Endothelial cell of umbilical vein (primary cell): ENCODE data around the gene GRIK3. TPM values are rescaled to one million over a fixed set of nuclear protein-coding genes. Genes with fewer than 3 reads are reported as not detected.

Source experiments
- BruUV-seq: library from RNA; stranded (reverse); fragments of 400-500 nt; replicated peaks from 2 replicates; lab custom pipeline; 2021; lab: Mats Ljungman, UMichigan
- CTCF ChIA-PET: fragments of 300-600, 350-600 bp; sonication (Branson Sonifier 250); formaldehyde crosslinking; loops from one replicate; lab custom pipeline; 2021; ENCODE audit warnings: antibody characterized with exemption, inconsistent platforms; lab: Charles Lee
- POLR2A ChIA-PET: fragments of 300-600, 350-600 bp; sonication (Branson Sonifier 250); formaldehyde crosslinking; loops from one replicate; lab custom pipeline; 2021; ENCODE audit warnings: antibody characterized with exemption, inconsistent platforms; lab: Charles Lee
- DNase-seq: peaks from one replicate; pipeline ENCODE4 v3.0.0-alpha.2; 2011; ENCODE audit warnings: low read depth, low spot score
- FAIRE-seq: peaks from 2 replicates; lab custom pipeline; 2011; peaks lifted over from hg19 to GRCh38; lab: Jason Lieb, UNC
- H2AFZ ChIP-seq: 2 replicates; pipeline ENCODE4 v1.6.0; 2012; ENCODE audit warnings: low read depth, low read length, control low read depth, inconsistent platforms
- H3K27ac ChIP-seq: 2 replicates; pipeline ENCODE4 v1.5.1; 2011; ENCODE audit warnings: low read depth, mild to moderate bottlenecking, control low read depth, low read length, moderate library complexity; ENCODE audit not compliant: insufficient read depth
- H3K27me3 ChIP-seq, 2 experiments: 2 replicates each; pipeline versions ENCODE4 v1.6.0 to v1.6.1; 2011; ENCODE audit warnings: low read length in 2 of 2, mixed read lengths in 1 of 2; ENCODE audit not compliant: control insufficient read depth in 2 of 2, insufficient read depth in 2 of 2
- H3K36me3 ChIP-seq, 2 experiments: 2 replicates in 1 of 2; 3 replicates in 1 of 2; pipeline ENCODE4 v1.5.1; 2011; ENCODE audit warnings: low read length in 2 of 2, mild to moderate bottlenecking in 1 of 2, moderate library complexity in 1 of 2; ENCODE audit not compliant: control insufficient read depth in 2 of 2, insufficient read depth in 2 of 2; ENCODE audit errors: extremely low read depth in 1 of 2
- H3K4me1 ChIP-seq: 3 replicates; pipeline ENCODE4 v1.5.1; 2011; ENCODE audit warnings: mild to moderate bottlenecking, low read length; ENCODE audit not compliant: control insufficient read depth, insufficient read depth; ENCODE audit errors: extremely low read depth
- H3K4me2 ChIP-seq: 2 replicates; pipeline ENCODE4 v1.6.1; 2011; ENCODE audit warnings: low read length, control low read depth, mixed read lengths; ENCODE audit not compliant: insufficient read depth
- H3K4me3 ChIP-seq, 3 experiments: fragments of 200-600 bp in 1 of 3; sonication (generic), shearing (Covaris generic) in 1 of 3; replicated peaks in 1 of 3; 2 replicates each; pipeline ENCODE4 v1.5.1; 2011 to 2016; ENCODE audit warnings: control low read depth in 3 of 3, low read length in 3 of 3, mild to moderate bottlenecking in 2 of 3, inconsistent platforms in 1 of 3, low read depth in 1 of 3, moderate library complexity in 1 of 3; ENCODE audit not compliant: insufficient read depth in 1 of 3
- H3K79me2 ChIP-seq: 2 replicates; pipeline ENCODE4 v1.6.0; 2012; ENCODE audit warnings: low read length, inconsistent platforms; ENCODE audit not compliant: control insufficient read depth, insufficient read depth
- H3K9ac ChIP-seq: replicated peaks from 2 replicates; pipeline ENCODE3; 2011; ENCODE audit warnings: low read length, control low read depth; ENCODE audit not compliant: insufficient read depth; ENCODE audit errors: extremely low read depth
- H3K9me1 ChIP-seq: replicated peaks from 3 replicates; pipeline ENCODE4 v1.6.0; 2011; ENCODE audit warnings: mild to moderate bottlenecking, low read length; ENCODE audit not compliant: control insufficient read depth, insufficient read depth; ENCODE audit errors: extremely low read depth
- H3K9me3 ChIP-seq: replicated peaks from 2 replicates; pipeline ENCODE4 v1.5.1; 2012; ENCODE audit warnings: low read length, inconsistent platforms; ENCODE audit not compliant: control insufficient read depth, insufficient read depth
- H4K20me1 ChIP-seq: replicated peaks from 2 replicates; pipeline ENCODE3; 2011; ENCODE audit warnings: mild to moderate bottlenecking, low read length; ENCODE audit not compliant: control insufficient read depth, insufficient read depth; ENCODE audit errors: extremely low read depth
- EZH2 ChIP-seq: IDR thresholded peaks from 2 replicates; pipeline ENCODE4 v1.6.1; 2012; ENCODE audit warnings: borderline replicate concordance, low read depth, mild to moderate bottlenecking, moderate library complexity, low read length, inconsistent platforms; ENCODE audit not compliant: severe bottlenecking
- FOS ChIP-seq: IDR thresholded peaks from 2 replicates; pipeline ENCODE4 v1.6.1; 2011; ENCODE audit warnings: mild to moderate bottlenecking, low read length, moderate library complexity, borderline replicate concordance; ENCODE audit not compliant: insufficient read depth
- GATA2 ChIP-seq: IDR thresholded peaks from 2 replicates; pipeline ENCODE4 v1.7.0; 2011; ENCODE audit warnings: low read depth, mild to moderate bottlenecking, moderate library complexity, mixed read lengths, low read length; ENCODE audit not compliant: insufficient read length, insufficient read depth
- JUN ChIP-seq: IDR thresholded peaks from 2 replicates; pipeline ENCODE4 v1.6.1; 2011; ENCODE audit warnings: borderline replicate concordance, low read depth; ENCODE audit not compliant: insufficient read length, insufficient read depth
- MYC ChIP-seq: IDR thresholded peaks from one replicate; pipeline ENCODE4 v1.6.1; 2011; ENCODE audit warnings: mild to moderate bottlenecking, low read depth, low read length
- POLR2A ChIP-seq: IDR thresholded peaks from 2 replicates; pipeline ENCODE4 v1.6.1; 2012; ENCODE audit warnings: low read depth, mild to moderate bottlenecking, control low read depth, low read length
- POLR2AphosphoS5 ChIP-seq: IDR thresholded peaks from 2 replicates; pipeline ENCODE4 v1.6.1; 2012; ENCODE audit warnings: low read depth, mild to moderate bottlenecking, control low read depth, low read length, moderate library complexity; ENCODE audit not compliant: insufficient read depth
- dilution Hi-C: fragments of 300-500 bp; cut with MboI; formaldehyde crosslinking; loops from one replicate; pipeline ENCODE4 v1.15.0; 2019; ENCODE audit warnings: low sequenced_read_pairs; ENCODE audit not compliant: extremely low pct_ligation_motif_present
- intact Hi-C: fragments of 100-400 bp; cut with micrococcal nuclease; formaldehyde crosslinking; loops from one replicate; pipeline ENCODE4 v1.10.0; 2022
- polyA plus RNA-seq, 4 experiments: library from polyadenylated mRNA; depleted of rRNA in 3 of 4; stranded (reverse) in 3 of 4; unstranded in 1 of 4; fragments of >200 nt; gene quantifications; 2 replicates each; pipeline versions ENCODE4 v1.2.1 to v1.2.3, GENCODE V29; 2011 to 2012; ENCODE audit warnings: missing spikeins in 1 of 4
- total RNA-seq: library from RNA; stranded (reverse); gene quantifications from 2 replicates; pipeline ENCODE4 v1.2.3, GENCODE V29; 2021
- TF ChIP-seq, protein P1 (sequence below): IDR thresholded peaks from 2 replicates; pipeline ENCODE4 v1.6.1; 2011; ENCODE audit not compliant: insufficient read depth, insufficient read length
- TF ChIP-seq, protein P2 (sequence below), 2 donors: IDR thresholded peaks; 1 replicate in 1 of 2; 2 replicates in 1 of 2; pipeline ENCODE4 v1.5.1; 2011; ENCODE audit warnings: low read length in 2 of 2, mild to moderate bottlenecking in 2 of 2, moderate library complexity in 2 of 2, control low read depth in 1 of 2, inconsistent platforms in 1 of 2, low read depth in 1 of 2; ENCODE audit not compliant: insufficient read depth in 1 of 2; ENCODE audit errors: extremely low read depth in 1 of 2

The GRIK3 gene
- total and polyA plus RNA-seq, 2 donors (not counting 3 experiments of a cell fraction or from before 2014, with no cell fraction given): not detected

DNA sequence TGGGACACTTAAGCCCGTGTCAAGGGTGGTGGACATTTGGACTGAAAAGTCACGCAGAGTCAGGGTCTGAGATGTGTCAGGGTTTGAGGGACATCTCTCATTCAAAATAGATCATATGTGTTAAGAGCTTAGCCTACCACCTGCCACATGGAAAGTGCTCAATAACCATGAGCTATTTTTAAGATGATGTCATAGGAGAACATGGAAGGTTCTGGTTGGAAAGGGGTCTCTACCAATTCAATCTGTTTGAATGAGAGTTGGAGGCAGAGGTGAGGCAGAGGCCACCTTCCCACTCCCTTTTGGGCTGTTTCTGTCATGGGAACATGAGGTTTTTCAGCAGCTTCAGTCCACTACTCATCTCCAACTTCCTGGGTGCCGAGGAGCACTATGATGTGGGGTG is 239.9 kb downstream of the GRIK3 start:
- Histone ChIP-seq H3K9ac (no peak overlapping the region), H3K9me3 (no peaks in the 10 kb centered on the region), H3K36me3 (no peaks in the 10 kb centered on the region), H3K27ac (no peak overlapping the region), H3K79me2 (no peaks in the 10 kb centered on the region), H4K20me1 (no peaks in the 10 kb centered on the region), H3K9me1 (no peaks in the 10 kb centered on the region), H3K4me2 (no peak overlapping the region), H2AFZ (no peak overlapping the region), H3K4me3 (no peak overlapping the region), H3K27me3 (no peaks in the 10 kb centered on the region), H3K4me1 (no peaks in the 10 kb centered on the region)
- no TSS peak for BruUV-seq
- no peak for FAIRE-seq
- intact Hi-C loops: no loop called here
- dilution Hi-C loops: no loop called here
- TF ChIP-seq GATA2: no peak
- TF ChIP-seq MYC: no peak
- no peak for TF ChIP-seq EZH2
- TF ChIP-seq FOS: no peak
- TF ChIP-seq, protein P1, sequence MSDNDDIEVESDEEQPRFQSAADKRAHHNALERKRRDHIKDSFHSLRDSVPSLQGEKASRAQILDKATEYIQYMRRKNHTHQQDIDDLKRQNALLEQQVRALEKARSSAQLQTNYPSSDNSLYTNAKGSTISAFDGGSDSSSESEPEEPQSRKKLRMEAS: no peak
- no peak for TF ChIP-seq POLR2AphosphoS5
- no peak for TF ChIP-seq POLR2A
- TF ChIP-seq JUN: no peak
- TF ChIP-seq, protein P2, sequence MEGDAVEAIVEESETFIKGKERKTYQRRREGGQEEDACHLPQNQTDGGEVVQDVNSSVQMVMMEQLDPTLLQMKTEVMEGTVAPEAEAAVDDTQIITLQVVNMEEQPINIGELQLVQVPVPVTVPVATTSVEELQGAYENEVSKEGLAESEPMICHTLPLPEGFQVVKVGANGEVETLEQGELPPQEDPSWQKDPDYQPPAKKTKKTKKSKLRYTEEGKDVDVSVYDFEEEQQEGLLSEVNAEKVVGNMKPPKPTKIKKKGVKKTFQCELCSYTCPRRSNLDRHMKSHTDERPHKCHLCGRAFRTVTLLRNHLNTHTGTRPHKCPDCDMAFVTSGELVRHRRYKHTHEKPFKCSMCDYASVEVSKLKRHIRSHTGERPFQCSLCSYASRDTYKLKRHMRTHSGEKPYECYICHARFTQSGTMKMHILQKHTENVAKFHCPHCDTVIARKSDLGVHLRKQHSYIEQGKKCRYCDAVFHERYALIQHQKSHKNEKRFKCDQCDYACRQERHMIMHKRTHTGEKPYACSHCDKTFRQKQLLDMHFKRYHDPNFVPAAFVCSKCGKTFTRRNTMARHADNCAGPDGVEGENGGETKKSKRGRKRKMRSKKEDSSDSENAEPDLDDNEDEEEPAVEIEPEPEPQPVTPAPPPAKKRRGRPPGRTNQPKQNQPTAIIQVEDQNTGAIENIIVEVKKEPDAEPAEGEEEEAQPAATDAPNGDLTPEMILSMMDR (IDR thresholded peaks at IDR 0.05; ENCODE audit: extremely low read depth in 1 of 2, insufficient read depth in 1 of 2, low read depth in 1 of 2, low read length in 2 of 2): no peak
- ChIA-PET CTCF (no interaction called here), POLR2A (no interaction called here)
- no peak for DNase-seq
